DMS53 (cell line): ENCODE results near the gene NDUFB4.
A peak's percentile ranks its signal among the peaks of the same experiment; 100 is the strongest.
"Not testable (repeated sequence)": the region's sequence is repeated elsewhere in the genome, so short reads cannot be mapped to it uniquely, and the experiment has no call there.

Experiments used
- DNase-seq: peaks from one replicate; lab custom pipeline; 2025; lab: John Stamatoyannopoulos, UW

Gene NDUFB4

GRCh38 chr3:120637851-120638559 lies 41.9 kb downstream of the NDUFB4 start:
- peak; percentile 1 for DNase-seq

GRCh38 chr3:120638820-120639219 lies 42.7 kb downstream of the NDUFB4 start:
- DNase-seq, result not testable (repeated sequence)

GRCh38 chr3:120640231-120640630 lies 44.1 kb downstream of the NDUFB4 start:
- DNase-seq, result no peak

GRCh38 chr3:120641696-120642246 lies 45.6 kb downstream of the NDUFB4 start:
- DNase-seq, result no peak

GRCh38 chr3:120642368-120642948 lies 46.3 kb downstream of the NDUFB4 start:
- no peak for DNase-seq

GRCh38 chr3:120645083-120645845 lies 49.1 kb downstream of the NDUFB4 start:
- no peak for DNase-seq

GRCh38 chr3:120646771-120647432 lies 50.8 kb downstream of the NDUFB4 start:
- no peak for DNase-seq

GRCh38 chr3:120648290-120648689 lies 52.2 kb downstream of the NDUFB4 start:
- no peak for DNase-seq

- DNase-seq, result no peak
These were observed 53.7 kb downstream of the NDUFB4 start for GRCh38 chr3:120649830-120650233.

GRCh38 chr3:120650311-120650710 lies 54.2 kb downstream of the NDUFB4 start:
- no peak for DNase-seq
